SK-N-SH treated with all-trans-retinoic acid at 6 μM for 48 hours (cell line): ENCODE results near the gene DSCAM.

Experiments
- ARNTL ChIP-seq: fragments of 450-650 bp; formaldehyde crosslinking; IDR thresholded peaks from 2 replicates; pipeline ENCODE4 v1.5.0; 2020; ENCODE audit warnings: low read depth, mild to moderate bottlenecking, moderate library complexity, borderline replicate concordance
- BACH2 ChIP-seq: fragments of 250-450 bp; sonication (Bioruptor Pico); IDR thresholded peaks from 2 replicates; pipeline ENCODE4 v1.9.0; 2021; ENCODE audit warnings: mild to moderate bottlenecking, borderline replicate concordance
- CREB5 ChIP-seq: fragments of 250-450 bp; sonication (Bioruptor Pico); IDR thresholded peaks from 2 replicates; pipeline ENCODE4 v1.5.1; 2020; ENCODE audit warnings: low read depth, mild to moderate bottlenecking, moderate library complexity
- RARB ChIP-seq: fragments of 250-450 bp; sonication (Bioruptor Pico); IDR thresholded peaks from 2 replicates; pipeline ENCODE4 v1.8.0; 2021; ENCODE audit warnings: mild to moderate bottlenecking, moderate library complexity
- TCF4 ChIP-seq: fragments of 250-450 bp; sonication (Bioruptor Pico); IDR thresholded peaks from 2 replicates; pipeline ENCODE4 v1.8.0; 2021; ENCODE audit warnings: mild to moderate bottlenecking, moderate library complexity, borderline replicate concordance
- TOX ChIP-seq: fragments of 250-450 bp; sonication (Bioruptor Pico); IDR thresholded peaks from 2 replicates; pipeline ENCODE4 v1.8.0; 2021; ENCODE audit warnings: mild to moderate bottlenecking, moderate library complexity, borderline replicate concordance
- ZC3H10 ChIP-seq: fragments of 250-450 bp; sonication (Bioruptor Pico); IDR thresholded peaks from 2 replicates; pipeline ENCODE4 v1.5.1; 2021; ENCODE audit warnings: mild to moderate bottlenecking, moderate library complexity
- ZFP3 ChIP-seq: fragments of 250-450 bp; sonication (Bioruptor Pico); IDR thresholded peaks from 2 replicates; pipeline ENCODE4 v1.5.0; 2020; ENCODE audit warnings: mild to moderate bottlenecking, moderate library complexity
- ZFP30 ChIP-seq: fragments of 450-650 bp; formaldehyde crosslinking; IDR thresholded peaks from 2 replicates; pipeline ENCODE4 v1.5.0; 2022; ENCODE audit warnings: mild to moderate bottlenecking, moderate library complexity
- ZNF565 ChIP-seq: fragments of 450-650 bp; formaldehyde crosslinking; conservative IDR thresholded peaks from 2 replicates; pipeline ENCODE4 v1.5.0; 2020; ENCODE audit warnings: low read depth, mild to moderate bottlenecking, moderate library complexity
- ZNF8 ChIP-seq: fragments of 450-650 bp; formaldehyde crosslinking; IDR thresholded peaks from 2 replicates; pipeline ENCODE4 v1.5.0; 2020; ENCODE audit warnings: mild to moderate bottlenecking, moderate library complexity
- TF ChIP-seq, protein P1 (sequence below): fragments of 250-450 bp; sonication (Bioruptor Pico); IDR thresholded peaks from 2 replicates; pipeline ENCODE4 v1.8.0; 2020; ENCODE audit warnings: mild to moderate bottlenecking, moderate library complexity, borderline replicate concordance
- TF ChIP-seq, protein P2 (sequence below): fragments of 250-450 bp; sonication (Bioruptor Pico); IDR thresholded peaks from 2 replicates; pipeline ENCODE4 v1.5.0; 2020; ENCODE audit warnings: mild to moderate bottlenecking, moderate library complexity
- TF ChIP-seq, protein P3 (sequence below): fragments of 250-450 bp; sonication (Bioruptor Pico); IDR thresholded peaks from 2 replicates; pipeline ENCODE4 v1.8.0; 2021; ENCODE audit warnings: low read depth, mild to moderate bottlenecking, moderate library complexity, borderline replicate concordance

DNA sequence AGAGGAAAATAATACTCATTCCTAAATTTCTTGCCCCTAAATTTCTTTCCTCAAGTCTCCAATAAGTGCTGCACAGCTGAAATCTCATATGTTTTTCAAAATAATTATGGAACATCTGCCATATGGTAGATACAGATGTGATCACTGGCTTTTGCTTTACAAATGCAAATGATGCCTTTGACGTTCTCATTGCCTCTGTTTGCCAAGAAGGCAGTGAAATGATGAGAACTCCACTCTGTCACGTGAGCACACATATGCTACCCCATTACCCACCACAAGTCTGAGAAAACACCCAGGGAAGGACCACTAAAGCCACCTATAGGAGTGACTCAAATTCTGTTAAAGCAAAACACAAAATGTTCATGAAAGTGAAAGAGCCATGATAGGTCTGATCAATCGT lies 43.9 kb downstream of the DSCAM start:
- TF ChIP-seq BACH2 (CRISPR knock-in tag): no peak
- no peak for TF ChIP-seq TCF4 (CRISPR knock-in tag)
- TF ChIP-seq, protein P1, sequence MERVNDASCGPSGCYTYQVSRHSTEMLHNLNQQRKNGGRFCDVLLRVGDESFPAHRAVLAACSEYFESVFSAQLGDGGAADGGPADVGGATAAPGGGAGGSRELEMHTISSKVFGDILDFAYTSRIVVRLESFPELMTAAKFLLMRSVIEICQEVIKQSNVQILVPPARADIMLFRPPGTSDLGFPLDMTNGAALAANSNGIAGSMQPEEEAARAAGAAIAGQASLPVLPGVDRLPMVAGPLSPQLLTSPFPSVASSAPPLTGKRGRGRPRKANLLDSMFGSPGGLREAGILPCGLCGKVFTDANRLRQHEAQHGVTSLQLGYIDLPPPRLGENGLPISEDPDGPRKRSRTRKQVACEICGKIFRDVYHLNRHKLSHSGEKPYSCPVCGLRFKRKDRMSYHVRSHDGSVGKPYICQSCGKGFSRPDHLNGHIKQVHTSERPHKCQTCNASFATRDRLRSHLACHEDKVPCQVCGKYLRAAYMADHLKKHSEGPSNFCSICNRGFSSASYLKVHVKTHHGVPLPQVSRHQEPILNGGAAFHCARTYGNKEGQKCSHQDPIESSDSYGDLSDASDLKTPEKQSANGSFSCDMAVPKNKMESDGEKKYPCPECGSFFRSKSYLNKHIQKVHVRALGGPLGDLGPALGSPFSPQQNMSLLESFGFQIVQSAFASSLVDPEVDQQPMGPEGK (CRISPR knock-in tag): no peak
- TF ChIP-seq ZNF8 (CRISPR knock-in tag): no peak
- TF ChIP-seq, protein P2, sequence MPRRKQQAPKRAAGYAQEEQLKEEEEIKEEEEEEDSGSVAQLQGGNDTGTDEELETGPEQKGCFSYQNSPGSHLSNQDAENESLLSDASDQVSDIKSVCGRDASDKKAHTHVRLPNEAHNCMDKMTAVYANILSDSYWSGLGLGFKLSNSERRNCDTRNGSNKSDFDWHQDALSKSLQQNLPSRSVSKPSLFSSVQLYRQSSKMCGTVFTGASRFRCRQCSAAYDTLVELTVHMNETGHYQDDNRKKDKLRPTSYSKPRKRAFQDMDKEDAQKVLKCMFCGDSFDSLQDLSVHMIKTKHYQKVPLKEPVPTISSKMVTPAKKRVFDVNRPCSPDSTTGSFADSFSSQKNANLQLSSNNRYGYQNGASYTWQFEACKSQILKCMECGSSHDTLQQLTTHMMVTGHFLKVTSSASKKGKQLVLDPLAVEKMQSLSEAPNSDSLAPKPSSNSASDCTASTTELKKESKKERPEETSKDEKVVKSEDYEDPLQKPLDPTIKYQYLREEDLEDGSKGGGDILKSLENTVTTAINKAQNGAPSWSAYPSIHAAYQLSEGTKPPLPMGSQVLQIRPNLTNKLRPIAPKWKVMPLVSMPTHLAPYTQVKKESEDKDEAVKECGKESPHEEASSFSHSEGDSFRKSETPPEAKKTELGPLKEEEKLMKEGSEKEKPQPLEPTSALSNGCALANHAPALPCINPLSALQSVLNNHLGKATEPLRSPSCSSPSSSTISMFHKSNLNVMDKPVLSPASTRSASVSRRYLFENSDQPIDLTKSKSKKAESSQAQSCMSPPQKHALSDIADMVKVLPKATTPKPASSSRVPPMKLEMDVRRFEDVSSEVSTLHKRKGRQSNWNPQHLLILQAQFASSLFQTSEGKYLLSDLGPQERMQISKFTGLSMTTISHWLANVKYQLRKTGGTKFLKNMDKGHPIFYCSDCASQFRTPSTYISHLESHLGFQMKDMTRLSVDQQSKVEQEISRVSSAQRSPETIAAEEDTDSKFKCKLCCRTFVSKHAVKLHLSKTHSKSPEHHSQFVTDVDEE (CRISPR knock-in tag): no peak
- TF ChIP-seq ZNF565 (CRISPR knock-in tag): no peak
- no peak for TF ChIP-seq CREB5
- TF ChIP-seq ZC3H10: no peak
- TF ChIP-seq ARNTL (CRISPR knock-in tag): no peak
- no peak for TF ChIP-seq ZFP3 (CRISPR knock-in tag)
- TF ChIP-seq TOX (CRISPR knock-in tag): no peak
- TF ChIP-seq, protein P3, sequence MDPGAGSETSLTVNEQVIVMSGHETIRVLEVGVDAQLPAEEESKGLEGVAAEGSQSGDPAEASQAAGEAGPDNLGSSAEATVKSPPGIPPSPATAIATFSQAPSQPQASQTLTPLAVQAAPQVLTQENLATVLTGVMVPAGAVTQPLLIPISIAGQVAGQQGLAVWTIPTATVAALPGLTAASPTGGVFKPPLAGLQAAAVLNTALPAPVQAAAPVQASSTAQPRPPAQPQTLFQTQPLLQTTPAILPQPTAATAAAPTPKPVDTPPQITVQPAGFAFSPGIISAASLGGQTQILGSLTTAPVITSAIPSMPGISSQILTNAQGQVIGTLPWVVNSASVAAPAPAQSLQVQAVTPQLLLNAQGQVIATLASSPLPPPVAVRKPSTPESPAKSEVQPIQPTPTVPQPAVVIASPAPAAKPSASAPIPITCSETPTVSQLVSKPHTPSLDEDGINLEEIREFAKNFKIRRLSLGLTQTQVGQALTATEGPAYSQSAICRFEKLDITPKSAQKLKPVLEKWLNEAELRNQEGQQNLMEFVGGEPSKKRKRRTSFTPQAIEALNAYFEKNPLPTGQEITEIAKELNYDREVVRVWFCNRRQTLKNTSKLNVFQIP (CRISPR knock-in tag): no peak
- TF ChIP-seq ZFP30: no peak
- TF ChIP-seq RARB (CRISPR knock-in tag): no peak
